HEK293 (cell line): ENCODE measurements around the gene TBXA2R.
A peak's percentile ranks its signal among the peaks of the same experiment; 100 is the strongest.

Experiments
- GLIS1 ChIP-seq: fragments of 450-650 bp; formaldehyde crosslinking; IDR thresholded peaks from 2 replicates; pipeline ENCODE4 v1.5.1; 2016; ENCODE audit warnings: missing biosample characterization, missing genetic modification characterization
- INSM2 ChIP-seq: fragments of 450-650 bp; formaldehyde crosslinking; IDR thresholded peaks from 2 replicates; pipeline ENCODE4 v1.5.1; 2016; ENCODE audit warnings: missing biosample characterization, missing genetic modification characterization
- KLF1 ChIP-seq: fragments of 450-650 bp; formaldehyde crosslinking; IDR thresholded peaks from 2 replicates; pipeline ENCODE4 v1.5.1; 2016; ENCODE audit warnings: missing biosample characterization, missing genetic modification characterization
- KLF7 ChIP-seq: fragments of 450-650 bp; formaldehyde crosslinking; IDR thresholded peaks from 2 replicates; pipeline ENCODE4 v1.5.1; 2016; ENCODE audit warnings: missing biosample characterization, missing genetic modification characterization, borderline replicate concordance
- KLF9 ChIP-seq: fragments of 450-650 bp; formaldehyde crosslinking; IDR thresholded peaks from 2 replicates; pipeline ENCODE4 v1.5.1; 2016; ENCODE audit warnings: missing biosample characterization, missing genetic modification characterization, low read depth
- OVOL3 ChIP-seq: fragments of 450-650 bp; formaldehyde crosslinking; IDR thresholded peaks from 2 replicates; pipeline ENCODE4 v1.5.1; 2016; ENCODE audit warnings: missing biosample characterization, missing genetic modification characterization
- PRDM1 ChIP-seq: fragments of 450-650 bp; formaldehyde crosslinking; IDR thresholded peaks from 2 replicates; pipeline ENCODE4; 2016; ENCODE audit warnings: missing biosample characterization, missing genetic modification characterization
- PRDM10 ChIP-seq: fragments of 450-650 bp; formaldehyde crosslinking; IDR thresholded peaks from 2 replicates; pipeline ENCODE4 v1.5.1; 2016; ENCODE audit warnings: missing biosample characterization, missing genetic modification characterization
- PRDM4 ChIP-seq: fragments of 450-650 bp; formaldehyde crosslinking; IDR thresholded peaks from 2 replicates; pipeline ENCODE4 v1.5.1; 2017; ENCODE audit warnings: missing biosample characterization, missing genetic modification characterization
- SP7 ChIP-seq: fragments of 450-650 bp; formaldehyde crosslinking; IDR thresholded peaks from 2 replicates; pipeline ENCODE4 v1.5.1; 2016; ENCODE audit warnings: missing biosample characterization, missing genetic modification characterization
- TRIM28 ChIP-seq: IDR thresholded peaks from 2 replicates; pipeline ENCODE4 v1.6.1; 2011; ENCODE audit warnings: low read length, control low read depth, borderline replicate concordance
- ZBTB8A ChIP-seq: fragments of 450-650 bp; formaldehyde crosslinking; IDR thresholded peaks from 2 replicates; pipeline ENCODE4 v1.5.1; 2016; ENCODE audit warnings: missing biosample characterization, missing genetic modification characterization
- ZFP3 ChIP-seq: fragments of 450-650 bp; formaldehyde crosslinking; IDR thresholded peaks from 2 replicates; pipeline ENCODE4 v1.5.1; 2016; ENCODE audit warnings: low read depth, missing biosample characterization, missing genetic modification characterization
- ZFP37 ChIP-seq: fragments of 450-650 bp; formaldehyde crosslinking; IDR thresholded peaks from 2 replicates; pipeline ENCODE4 v1.5.1; 2016; ENCODE audit warnings: missing biosample characterization, missing genetic modification characterization
- ZNF155 ChIP-seq: fragments of 450-650 bp; formaldehyde crosslinking; IDR thresholded peaks from 2 replicates; pipeline ENCODE4 v1.5.1; 2016; ENCODE audit warnings: missing biosample characterization, missing genetic modification characterization
- ZNF169 ChIP-seq: fragments of 450-650 bp; formaldehyde crosslinking; IDR thresholded peaks from 2 replicates; pipeline ENCODE4 v1.5.1; 2016; ENCODE audit warnings: missing biosample characterization, missing genetic modification characterization
- ZNF214 ChIP-seq: fragments of 450-650 bp; formaldehyde crosslinking; IDR thresholded peaks from 2 replicates; pipeline ENCODE4 v1.5.1; 2017; ENCODE audit warnings: missing biosample characterization, mild to moderate bottlenecking, missing genetic modification characterization, borderline replicate concordance
- ZNF221 ChIP-seq: fragments of 450-650 bp; formaldehyde crosslinking; IDR thresholded peaks from 2 replicates; pipeline ENCODE4 v1.5.1; 2017; ENCODE audit warnings: missing biosample characterization, missing genetic modification characterization, borderline replicate concordance
- ZNF223 ChIP-seq: fragments of 450-650 bp; formaldehyde crosslinking; IDR thresholded peaks from 2 replicates; pipeline ENCODE4 v1.5.1; 2016; ENCODE audit warnings: missing biosample characterization, missing genetic modification characterization
- ZNF23 ChIP-seq: fragments of 450-650 bp; formaldehyde crosslinking; IDR thresholded peaks from 2 replicates; pipeline ENCODE4 v1.5.1; 2016; ENCODE audit warnings: missing biosample characterization, missing genetic modification characterization, borderline replicate concordance
- ZNF239 ChIP-seq: fragments of 450-650 bp; formaldehyde crosslinking; IDR thresholded peaks from 2 replicates; pipeline ENCODE4 v1.5.1; 2016; ENCODE audit warnings: missing biosample characterization, missing genetic modification characterization
- ZNF292 ChIP-seq: fragments of 450-650 bp; formaldehyde crosslinking; IDR thresholded peaks from 2 replicates; pipeline ENCODE4 v1.5.1; 2016; ENCODE audit warnings: low read depth, missing biosample characterization, missing genetic modification characterization, borderline replicate concordance
- ZNF354C ChIP-seq: fragments of 450-650 bp; formaldehyde crosslinking; IDR thresholded peaks from 2 replicates; pipeline ENCODE4 v1.5.1; 2016; ENCODE audit warnings: missing biosample characterization, missing genetic modification characterization, low read depth, borderline replicate concordance
- ZNF366 ChIP-seq: fragments of 450-650 bp; formaldehyde crosslinking; conservative IDR thresholded peaks from 2 replicates; pipeline ENCODE4 v1.5.1; 2016; ENCODE audit warnings: missing biosample characterization, missing genetic modification characterization
- ZNF404 ChIP-seq: fragments of 450-650 bp; formaldehyde crosslinking; IDR thresholded peaks from 2 replicates; pipeline ENCODE4 v1.5.1; 2017; ENCODE audit warnings: missing biosample characterization, missing genetic modification characterization
- ZNF529 ChIP-seq: fragments of 450-650 bp; formaldehyde crosslinking; IDR thresholded peaks from 2 replicates; pipeline ENCODE4 v1.5.1; 2017; ENCODE audit warnings: missing genetic modification characterization, missing biosample characterization; ENCODE audit not compliant: insufficient replicate concordance
- ZNF549 ChIP-seq: fragments of 450-650 bp; IDR thresholded peaks from 2 replicates; pipeline ENCODE4 v1.5.1; 2018; ENCODE audit warnings: missing biosample characterization, missing genetic modification characterization, mild to moderate bottlenecking, inconsistent platforms, moderate library complexity
- ZNF621 ChIP-seq: fragments of 450-650 bp; formaldehyde crosslinking; IDR thresholded peaks from 2 replicates; pipeline ENCODE4 v1.5.1; 2017; ENCODE audit warnings: missing biosample characterization, missing genetic modification characterization
- ZNF658 ChIP-seq: fragments of 450-650 bp; formaldehyde crosslinking; IDR thresholded peaks from 2 replicates; pipeline ENCODE4; 2016; ENCODE audit warnings: missing biosample characterization, missing genetic modification characterization
- ZNF660 ChIP-seq: fragments of 450-650 bp; IDR thresholded peaks from 2 replicates; pipeline ENCODE4 v1.5.1; 2018; ENCODE audit warnings: missing biosample characterization, mild to moderate bottlenecking, missing genetic modification characterization
- ZNF704 ChIP-seq: fragments of 450-650 bp; formaldehyde crosslinking; IDR thresholded peaks from 2 replicates; pipeline ENCODE4 v1.5.1; 2016; ENCODE audit warnings: missing biosample characterization, missing genetic modification characterization
- ZNF776 ChIP-seq: fragments of 450-650 bp; formaldehyde crosslinking; IDR thresholded peaks from 2 replicates; pipeline ENCODE4 v1.5.0; 2017; ENCODE audit warnings: missing biosample characterization, missing genetic modification characterization, borderline replicate concordance

The TBXA2R gene

GRCh38 chr19:3557461-3558248, 49.0 kb downstream of the TBXA2R start, which contains the start of gene MFSD12 (continued):
- TF ChIP-seq PRDM1 (tag by site-specific recombination) = 0 out of 2 replicates have a peak, but pooled peaks have one; percentile 12
- TF ChIP-seq ZNF776 (tag by site-specific recombination) = no peak
- no peak for TF ChIP-seq TRIM28
- TF ChIP-seq INSM2 (tag by site-specific recombination) = peak; percentile 55; the same call in 1 of the 2 replicates
- no peak for TF ChIP-seq ZNF292 (tag by site-specific recombination)
- TF ChIP-seq ZFP3 (tag by site-specific recombination) = no peak
- TF ChIP-seq PRDM10 (tag by site-specific recombination) = peak; percentile 74; the same call in 1 of the 2 replicates
- peak; percentile 99 for TF ChIP-seq ZNF223 (tag by site-specific recombination)
- peak; percentile 54; the same call in 1 of the 2 replicates for TF ChIP-seq KLF7
- no peak for TF ChIP-seq ZNF239 (tag by site-specific recombination)
- peak; percentile 90 for TF ChIP-seq KLF1 (tag by site-specific recombination)
- TF ChIP-seq ZNF221 (tag by site-specific recombination) = no peak
- peak; percentile 14; the same call in 1 of the 2 replicates for TF ChIP-seq ZNF660 (tag by site-specific recombination)
- no peak for TF ChIP-seq ZNF23 (tag by site-specific recombination)
- TF ChIP-seq GLIS1 (tag by site-specific recombination) = peak; percentile 65
- TF ChIP-seq KLF9 (tag by site-specific recombination) = peak; percentile 94
- no peak for TF ChIP-seq OVOL3 (tag by site-specific recombination)
- TF ChIP-seq PRDM4 (tag by site-specific recombination) = no peak
- TF ChIP-seq ZFP37 (tag by site-specific recombination) = peak; percentile 74
- no peak for TF ChIP-seq ZNF214 (tag by site-specific recombination)
- no peak for TF ChIP-seq ZNF704 (tag by site-specific recombination)
- TF ChIP-seq SP7 (tag by site-specific recombination) = peak; percentile 85
- TF ChIP-seq ZBTB8A = peak; percentile 93
- no peak for TF ChIP-seq ZNF366 (tag by site-specific recombination)
- no peak for TF ChIP-seq ZNF529 (tag by site-specific recombination)
- TF ChIP-seq ZNF155 (tag by site-specific recombination) = no peak
- TF ChIP-seq ZNF549 (tag by site-specific recombination) = no peak
- TF ChIP-seq ZNF169 = 0 out of 2 replicates have a peak, but pooled peaks have one; percentile 48
- no peak for TF ChIP-seq ZNF404 (tag by site-specific recombination)
- TF ChIP-seq ZNF658 = no peak
- TF ChIP-seq ZNF621 (tag by site-specific recombination) = no peak
- TF ChIP-seq ZNF354C (tag by site-specific recombination) = no peak
